NCI-H446 (cell line): ENCODE data around the gene LNX1.
"Not testable (repeated sequence)": the region's sequence is repeated elsewhere in the genome, so short reads cannot be mapped to it uniquely, and the experiment has no call there.

ENCODE experiments used
- DNase-seq, 2 experiments: peaks; one replicate each; lab custom pipeline; 2025; lab: John Stamatoyannopoulos, UW

The LNX1 gene

GRCh38 chr4:53497487-53498244 lies 93.6 kb downstream of the LNX1 start:
- DNase-seq, result no peak

DNA sequence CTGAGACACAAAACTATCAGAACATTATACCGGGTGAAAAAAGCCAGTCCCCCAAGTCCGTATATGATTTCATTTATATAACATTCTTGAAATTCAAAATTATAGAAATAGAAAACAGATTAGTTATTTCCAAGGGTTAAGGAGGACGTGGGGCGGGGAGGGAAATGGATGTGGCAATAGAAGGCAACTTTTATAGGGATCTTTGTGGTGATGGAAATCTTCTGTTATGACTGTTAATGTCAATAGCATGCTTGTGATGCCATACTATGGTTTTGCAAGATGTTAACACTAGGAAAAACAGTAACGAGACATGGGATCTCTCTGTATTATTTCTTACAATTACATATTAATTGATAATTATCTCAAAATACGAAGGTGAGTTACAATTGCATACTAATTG lies 96.4 kb downstream of the LNX1 start:
- no peak for DNase-seq

GRCh38 chr4:53490965-53491622 lies 100.2 kb downstream of the LNX1 start:
- DNase-seq, result peak in 1 of 2 experiments; percentile 43

DNA sequence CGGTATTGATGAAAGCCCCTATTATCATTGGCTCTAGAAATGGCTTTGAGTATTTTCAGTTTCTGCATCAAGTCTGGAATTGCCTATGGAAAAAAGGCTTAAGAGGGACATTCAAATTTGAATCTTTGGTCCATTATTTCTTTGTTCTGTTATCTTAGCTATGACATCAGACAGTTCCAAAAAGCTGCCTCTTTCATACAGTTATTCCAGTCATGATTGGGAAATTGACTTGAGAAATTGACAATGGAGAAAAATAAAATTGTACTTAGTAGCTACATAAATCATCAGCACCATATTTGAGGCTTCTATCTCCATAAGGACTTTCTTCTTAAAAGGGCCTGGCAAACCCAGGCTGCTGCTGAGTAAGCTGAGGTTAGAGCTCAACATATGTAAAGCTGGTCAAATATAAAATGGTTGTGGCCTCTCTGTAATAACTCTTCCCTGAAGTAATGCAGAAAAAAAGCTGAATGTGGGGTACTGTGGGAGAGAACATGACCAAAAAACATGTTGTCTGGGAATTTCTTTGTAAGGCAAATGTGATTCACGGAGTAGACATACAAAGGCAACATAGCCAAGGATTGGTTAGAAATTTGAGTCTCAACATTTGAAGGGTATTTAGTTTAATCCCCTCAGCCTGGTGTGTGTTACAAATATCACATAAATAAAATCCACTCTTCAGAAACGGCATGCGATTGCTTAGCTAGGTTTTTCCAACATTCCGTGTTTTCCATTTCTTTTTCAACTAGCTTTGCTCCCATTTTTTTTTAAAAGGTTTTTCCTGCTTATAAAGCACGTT lies 100.9 kb downstream of the LNX1 start:
- DNase-seq, result no peak

- DNase-seq, result no peak
Observed at GRCh38 chr4:53489279-53489889, 101.9 kb downstream of the LNX1 start.

DNA sequence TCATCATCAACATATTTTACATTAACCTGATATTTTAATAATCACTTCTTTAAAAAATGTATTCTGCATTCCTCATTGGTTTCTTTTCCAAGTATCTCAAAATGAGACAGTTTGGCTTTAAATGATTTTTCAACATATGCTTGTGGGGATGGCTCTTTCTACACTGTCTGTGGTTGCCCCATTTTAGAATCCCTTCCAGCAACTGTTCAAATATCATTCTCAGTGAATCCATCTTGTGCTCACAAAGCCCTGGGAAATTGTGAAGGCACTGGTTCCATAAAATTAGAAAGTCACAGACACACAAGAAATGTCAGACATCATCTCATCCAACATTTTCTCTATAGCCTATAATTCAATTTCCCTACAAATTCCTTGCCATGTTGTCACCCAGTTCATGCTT lies 103.5 kb downstream of the LNX1 start:
- no peak for DNase-seq

GRCh38 chr4:53485658-53486040 lies 105.6 kb downstream of the LNX1 start:
- DNase-seq, result no peak

DNA sequence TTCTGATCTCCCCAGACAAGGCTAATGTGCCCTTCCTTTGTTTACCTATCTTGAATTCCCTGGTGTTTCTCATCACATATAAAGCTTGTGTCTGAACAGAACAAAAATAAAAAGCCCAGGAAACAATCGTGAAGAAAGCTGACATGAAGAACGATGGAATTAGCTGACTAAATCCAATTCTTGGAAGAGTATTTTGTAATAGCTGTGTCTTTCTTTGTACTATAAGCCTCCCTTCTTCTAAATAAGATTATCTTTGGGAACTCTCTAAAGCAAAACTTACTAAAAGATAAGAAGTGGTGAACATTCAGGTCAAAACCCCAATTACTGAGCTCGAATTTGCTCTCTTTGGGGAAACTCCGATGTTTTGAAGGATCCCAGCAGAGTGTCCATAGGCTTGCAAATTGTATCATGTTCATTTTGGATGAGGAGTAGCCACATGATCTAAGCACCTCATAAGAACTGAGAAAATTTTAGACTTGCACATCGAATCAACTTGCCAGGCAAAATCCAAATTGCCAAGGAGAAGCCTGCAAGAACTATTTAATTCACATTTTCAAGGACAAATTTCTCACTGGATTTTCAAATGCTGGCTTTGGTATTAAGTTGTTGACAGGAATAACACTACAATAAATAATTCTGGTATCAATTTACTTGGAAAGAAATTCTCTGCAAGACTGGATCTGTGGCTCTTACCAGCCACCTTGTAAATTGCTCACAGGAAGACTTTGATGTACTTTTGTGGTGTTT lies 106.2 kb downstream of the LNX1 start:
- DNase-seq, result no peak

- no peak for DNase-seq
Observed at GRCh38 chr4:53483250-53483649, 108.0 kb downstream of the LNX1 start.

- no peak for DNase-seq
Observed at GRCh38 chr4:53481586-53481985, 109.7 kb downstream of the LNX1 start.

- no peak for DNase-seq
Observed at GRCh38 chr4:53480909-53481308, 110.4 kb downstream of the LNX1 start.

DNA sequence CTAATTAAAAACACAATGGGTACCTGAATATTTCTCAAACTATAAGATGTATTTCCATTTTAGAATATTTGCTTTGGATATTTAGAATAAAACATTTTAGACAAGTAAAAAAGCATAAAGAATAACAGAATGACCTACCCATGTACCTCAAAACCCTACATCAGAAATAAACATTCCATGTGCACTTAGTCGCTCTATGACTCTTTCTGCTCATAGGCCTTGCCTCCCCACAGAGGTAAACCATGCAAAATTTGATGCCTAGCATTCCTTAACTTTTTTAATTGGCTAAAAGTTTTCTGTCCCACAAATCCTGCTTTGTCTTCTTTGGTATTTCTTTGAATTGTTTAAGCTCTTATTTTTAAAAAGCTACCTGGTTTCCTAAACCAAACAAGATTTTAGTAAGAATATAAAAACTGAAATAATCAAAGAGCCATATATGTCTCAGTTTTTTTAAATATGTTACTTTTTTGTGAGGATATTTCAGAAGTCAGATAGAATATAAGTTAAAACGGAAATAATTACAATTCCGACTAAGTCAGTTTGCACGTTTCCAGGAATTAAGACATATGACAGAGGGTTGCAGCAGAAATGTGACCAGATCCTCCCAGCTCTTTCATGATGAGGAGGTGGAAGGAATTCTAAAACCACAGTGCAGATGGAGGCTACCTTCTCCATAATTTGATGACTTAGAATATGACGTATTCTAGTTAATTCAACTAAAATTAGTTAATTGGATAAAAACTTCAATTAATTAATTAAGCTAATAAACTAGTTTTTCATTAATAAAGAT lies 111.4 kb downstream of the LNX1 start:
- DNase-seq, result no peak

DNA sequence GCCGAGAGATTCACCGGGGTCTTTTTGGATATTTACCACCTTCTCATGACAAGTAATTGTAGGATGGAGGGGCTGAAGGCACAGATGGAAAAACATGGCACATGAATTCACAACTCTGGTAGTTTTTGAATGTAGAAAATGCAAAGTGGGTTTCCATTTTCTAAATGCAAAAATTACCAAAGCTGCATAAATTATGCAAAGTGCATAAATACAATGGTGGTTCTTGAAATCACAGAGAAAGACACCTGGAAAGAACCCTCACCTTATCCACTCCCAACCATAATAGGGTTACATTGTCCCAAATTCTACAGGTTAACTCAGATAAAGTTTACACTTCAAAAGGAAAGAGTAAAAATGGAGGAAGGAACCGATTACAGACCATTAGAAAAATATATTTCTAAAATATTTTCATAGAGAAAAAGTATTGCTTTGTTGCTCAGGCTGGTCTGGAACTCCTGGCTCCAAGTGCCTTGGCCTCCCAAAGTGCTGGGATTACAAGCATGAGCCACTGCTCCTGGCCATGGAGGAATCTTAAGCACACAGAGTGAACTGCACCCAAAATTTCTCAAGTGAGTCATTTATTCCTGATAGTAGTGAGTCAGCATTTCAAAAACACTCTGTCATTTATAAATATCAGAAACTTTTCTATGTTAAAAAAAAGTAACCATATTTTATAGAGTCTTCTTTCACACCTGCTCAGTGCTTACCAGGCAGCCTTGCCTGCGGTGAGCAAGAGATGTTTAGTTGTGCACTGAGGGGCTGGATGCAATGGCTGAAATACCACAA lies 112.4 kb downstream of the LNX1 start:
- no peak for DNase-seq

DNA sequence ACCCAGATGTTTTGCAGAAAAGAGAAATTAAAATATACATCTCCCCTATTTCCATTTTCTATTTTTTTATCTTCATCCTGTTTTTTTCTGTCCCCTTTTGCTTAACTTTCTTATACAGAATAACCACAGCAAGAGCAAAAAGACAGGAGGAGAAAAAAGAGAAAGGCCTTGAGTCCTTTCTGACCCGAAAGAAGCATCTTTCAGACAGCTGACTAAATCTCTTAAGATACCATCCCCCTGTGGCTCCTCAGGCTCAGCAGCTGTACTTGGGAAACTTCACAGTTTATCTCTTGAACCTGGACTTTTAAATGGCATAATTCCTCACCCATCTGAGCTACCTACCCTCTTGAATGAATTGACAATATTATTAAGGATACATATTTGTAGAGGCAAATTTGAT lies 113.7 kb downstream of the LNX1 start:
- no peak for DNase-seq

GRCh38 chr4:53477038-53477565 lies 114.2 kb downstream of the LNX1 start:
- DNase-seq, result no peak

DNA sequence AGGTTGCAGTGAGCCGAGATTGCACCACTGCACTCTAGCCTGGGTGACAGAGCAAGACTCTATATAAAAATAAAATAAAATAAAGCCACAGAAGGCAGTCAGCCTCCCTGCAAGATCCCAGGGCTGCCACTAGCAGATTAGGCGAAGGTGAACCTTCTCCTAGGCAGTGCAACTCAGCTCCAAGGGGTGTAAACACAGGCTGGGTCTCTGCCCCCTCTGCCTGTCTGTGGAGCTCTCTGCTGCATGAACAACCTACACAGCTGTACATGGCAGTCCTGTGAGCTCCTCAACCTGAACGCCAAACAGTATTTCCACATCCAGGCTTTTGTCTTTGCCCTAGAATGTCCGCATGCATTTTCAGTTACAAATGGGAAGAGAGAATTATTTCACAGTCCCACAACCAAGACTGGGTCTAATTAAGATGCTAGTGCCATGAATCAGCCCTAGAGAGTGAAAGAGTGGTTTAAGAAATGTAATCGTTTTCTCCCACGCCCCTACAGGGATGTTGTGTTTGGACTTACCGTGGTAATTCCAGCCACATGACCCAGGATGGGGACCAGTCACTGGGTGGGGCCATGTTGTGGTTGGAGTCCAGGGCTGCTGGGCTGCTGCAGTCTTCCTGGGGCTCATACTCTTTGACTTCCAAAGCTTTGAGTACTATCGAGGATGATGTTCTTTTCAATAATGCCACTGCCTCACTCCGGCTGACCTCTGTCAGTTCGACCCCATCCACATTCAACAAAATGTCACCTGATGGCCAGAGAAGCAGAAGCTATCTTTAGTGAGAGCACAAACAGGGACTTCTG lies 114.9 kb downstream of the LNX1 start:
- DNase-seq, result no peak

- not testable (repeated sequence) for DNase-seq
Observed at GRCh38 chr4:53466576-53466975, 124.7 kb downstream of the LNX1 start.

- DNase-seq, result no peak
Observed at GRCh38 chr4:53465891-53466290, 125.4 kb downstream of the LNX1 start.

- DNase-seq, result no peak
Observed at GRCh38 chr4:53465281-53465680, 126.0 kb downstream of the LNX1 start.
